SK-N-SH (cell line): ENCODE measurements around the gene MOB1A. TPM values are rescaled to one million over a fixed set of nuclear protein-coding genes. Genes with fewer than 3 reads are reported as not detected.

Experiments used
- CTCF ChIA-PET: fragments of 300-600, 350-600 bp; formaldehyde crosslinking; extraction: SDS; loops from one replicate; lab custom pipeline; 2021; lab: Yijun Ruan, JAX
- POLR2A ChIA-PET: fragments of 350-600 bp; sonication (Branson Sonifier 250); formaldehyde crosslinking; extraction: SDS; loops from one replicate; lab custom pipeline; 2020; ENCODE audit warnings: antibody characterized with exemption, inconsistent platforms; lab: Yijun Ruan, JAX
- DNase-seq: peaks from one replicate; pipeline ENCODE4 v3.0.0; 2012
- H2AFZ ChIP-seq: fragments of 200-600 bp; sonication (generic); 2 replicates; pipeline ENCODE4 v1.8.1; 2016; ENCODE audit warnings: antibody characterized with exemption, mild to moderate bottlenecking, low read depth
- H3F3A ChIP-seq: fragments of 200-600 bp; sonication (generic); replicated peaks from 2 replicates; pipeline ENCODE3; 2016; ENCODE audit warnings: antibody characterized with exemption, mild to moderate bottlenecking; ENCODE audit not compliant: insufficient read depth
- H3K27ac ChIP-seq, 2 experiments: fragments of 200-500 bp in 1 of 2; fragments of 200-600 bp in 1 of 2; sonication (Bioruptor generic) in 1 of 2; sonication (generic), shearing (Covaris generic) in 1 of 2; 2 replicates each; pipeline versions ENCODE4 v1.5.1 to v1.6.1; 2014 to 2016; ENCODE audit warnings: low read depth in 2 of 2, inconsistent platforms in 1 of 2, low read length in 1 of 2, mild to moderate bottlenecking in 1 of 2, mixed read lengths in 1 of 2
- H3K27me3 ChIP-seq: fragments of 200-600 bp; sonication (generic), shearing (Covaris generic); 2 replicates; pipeline ENCODE4 v1.6.1; 2016; ENCODE audit warnings: mixed run types; ENCODE audit not compliant: insufficient read depth
- H3K36me3 ChIP-seq, 2 experiments: fragments of 200-500 bp in 1 of 2; fragments of 200-600 bp in 1 of 2; sonication (Bioruptor generic) in 1 of 2; sonication (generic) in 1 of 2; replicated peaks in 1 of 2; 2 replicates each; pipeline versions ENCODE3 to v1.5.1; 2014 to 2016; ENCODE audit warnings: low read length in 1 of 2, mild to moderate bottlenecking in 1 of 2; ENCODE audit not compliant: insufficient read depth in 2 of 2, control insufficient read depth in 1 of 2
- H3K4me1 ChIP-seq, 2 experiments: fragments of 200-500 bp in 1 of 2; fragments of 200-600 bp in 1 of 2; sonication (Bioruptor generic) in 1 of 2; sonication (generic), shearing (Covaris generic) in 1 of 2; 2 replicates each; pipeline versions ENCODE4 v1.5.1 to v1.6.1; 2014 to 2016; ENCODE audit warnings: low read depth in 1 of 2, low read length in 1 of 2, mixed run types in 1 of 2; ENCODE audit not compliant: insufficient read depth in 2 of 2, control insufficient read depth in 1 of 2
- H3K4me2 ChIP-seq: fragments of 200-600 bp; sonication (generic), shearing (Covaris generic); 2 replicates; pipeline ENCODE4 v1.6.1; 2017; ENCODE audit warnings: mixed run types
- H3K4me3 ChIP-seq, 2 experiments: fragments of 200-500 bp in 1 of 2; fragments of 200-600 bp in 1 of 2; sonication (Bioruptor generic) in 1 of 2; sonication (generic), shearing (Covaris generic) in 1 of 2; 2 replicates each; pipeline versions ENCODE4 v1.5.1 to v1.8.1; 2014 to 2016; ENCODE audit warnings: low read depth in 2 of 2, inconsistent platforms in 1 of 2, low read length in 1 of 2, mild to moderate bottlenecking in 1 of 2, mixed read lengths in 1 of 2, moderate library complexity in 1 of 2
- H3K79me2 ChIP-seq: fragments of 200-600 bp; sonication (generic); 2 replicates; pipeline ENCODE4 v1.8.1; 2017; ENCODE audit warnings: mild to moderate bottlenecking; ENCODE audit not compliant: insufficient read depth
- H3K9ac ChIP-seq: fragments of 200-600 bp; sonication (generic); 2 replicates; pipeline ENCODE4 v1.6.1; 2017; ENCODE audit warnings: mixed run types
- H3K9me2 ChIP-seq: fragments of 200-600 bp; sonication (generic); 2 replicates; pipeline ENCODE4 v1.6.1; 2017; ENCODE audit warnings: mixed run types
- H3K9me3 ChIP-seq: fragments of 200-600 bp; sonication (generic); 2 replicates; pipeline ENCODE4 v1.6.1; 2017; ENCODE audit warnings: mixed run types, mild to moderate bottlenecking, moderate library complexity
- H4K20me1 ChIP-seq: fragments of 200-600 bp; sonication (generic); 2 replicates; pipeline ENCODE4 v1.6.1; 2017; ENCODE audit warnings: mild to moderate bottlenecking, mixed run types; ENCODE audit not compliant: insufficient read depth
- CTCF ChIP-seq: fragments of 200-600 bp; sonication (generic); IDR thresholded peaks from 2 replicates; pipeline ENCODE4 v1.6.1; 2017; ENCODE audit warnings: antibody characterized with exemption, mild to moderate bottlenecking, moderate library complexity
- EP300 ChIP-seq, 2 experiments: IDR thresholded peaks; 2 replicates each; pipeline versions ENCODE4 v1.4.0 to v1.6.1; 2012; ENCODE audit warnings: borderline replicate concordance in 1 of 2, low read depth in 1 of 2, low read length in 1 of 2
- EZH2phosphoT487 ChIP-seq: fragments of 200-600 bp; sonication (generic); IDR thresholded peaks from 2 replicates; pipeline ENCODE4 v1.6.1; 2017; ENCODE audit warnings: low read depth, mixed run types, mild to moderate bottlenecking, antibody characterized with exemption, moderate library complexity, borderline replicate concordance
- FOSL2 ChIP-seq: IDR thresholded peaks from 2 replicates; pipeline ENCODE4 v1.4.0; 2012; ENCODE audit warnings: low read depth, mild to moderate bottlenecking, moderate library complexity, borderline replicate concordance
- FOXJ3 ChIP-seq: sonication (generic); formaldehyde crosslinking; IDR thresholded peaks from 2 replicates; pipeline ENCODE4 v1.5.1; 2020; ENCODE audit warnings: mild to moderate bottlenecking, missing genetic modification reagents
- FOXM1 ChIP-seq: IDR thresholded peaks from 2 replicates; pipeline ENCODE4 v1.4.0; 2012; ENCODE audit warnings: low read depth, mild to moderate bottlenecking
- JUND ChIP-seq: IDR thresholded peaks from 2 replicates; pipeline ENCODE4 v1.4.0; 2012
- NRF1 ChIP-seq: IDR thresholded peaks from 2 replicates; pipeline ENCODE4 v1.6.1; 2012; ENCODE audit warnings: low read depth, mild to moderate bottlenecking, low read length
- PBX3 ChIP-seq: IDR thresholded peaks from 2 replicates; pipeline ENCODE4; 2012
- REST ChIP-seq: IDR thresholded peaks from 2 replicates; pipeline ENCODE4 v1.6.1; 2012; ENCODE audit warnings: mild to moderate bottlenecking, low read depth, low read length, moderate library complexity
- RXRA ChIP-seq: IDR thresholded peaks from 2 replicates; pipeline ENCODE4 v1.4.0; 2012; ENCODE audit warnings: low read depth, mild to moderate bottlenecking, borderline replicate concordance
- TCF12 ChIP-seq: IDR thresholded peaks from 2 replicates; pipeline ENCODE4 v1.4.0; 2012
- polyA plus RNA-seq, 3 experiments: library from polyadenylated mRNA; depleted of rRNA; stranded (reverse); fragments of >200 nt; gene quantifications; 2 replicates each; pipeline ENCODE4 v1.2.3, GENCODE V29; 2012
- TF ChIP-seq, protein P1 (sequence below): fragments of 150-350 bp; IDR thresholded peaks from 2 replicates; pipeline ENCODE4 v1.6.1; 2016; ENCODE audit warnings: mild to moderate bottlenecking, low read depth, low read length

MOB1A gene
- polyA plus RNA-seq, 1 of the 3 experiments (the other 2 are of a cell fraction): 15.3 TPM

- H4K20me1 ChIP-seq: no peaks in the 10 kb centered on the region
- H3K9me3 ChIP-seq: no peaks in the 10 kb centered on the region
- H3K27me3 ChIP-seq: no peaks in the 10 kb centered on the region
- H3K4me2 ChIP-seq: no peak overlapping the region
- peaks cover 3% of the 10 kb centered on the region for H3F3A ChIP-seq
- H3K9ac ChIP-seq: no peak overlapping the region
- POLR2A ChIA-PET: interaction anchor here (1.6 kb wide), 1 partner anchor 9 kb away, joined by 7 read pairs; no protein-coding TSS in a partner anchor
- no peaks in the 10 kb centered on the region for H3K79me2 ChIP-seq
- H3K4me3 ChIP-seq: no peak overlapping the region
- no peaks in the 10 kb centered on the region for H3K4me1 ChIP-seq
- H2AFZ ChIP-seq: no peak overlapping the region
- no peaks in the 10 kb centered on the region for H3K36me3 ChIP-seq
- H3K9me2 ChIP-seq: no peaks in the 10 kb centered on the region
- TF ChIP-seq FOSL2 (no peak), REST (no peak), NRF1 (no peak), JUND (no peak), EZH2phosphoT487 (no peak), PBX3 (no peak), EP300 (IDR thresholded peaks at IDR 0.05; ENCODE audit: borderline replicate concordance in 1 of 2, low read depth in 1 of 2, low read length in 1 of 2) (no peak), TCF12 (no peak), FOXJ3 (no peak), FOXM1 (no peak), RXRA (no peak), CTCF (no peak)
- TF ChIP-seq, protein P1, sequence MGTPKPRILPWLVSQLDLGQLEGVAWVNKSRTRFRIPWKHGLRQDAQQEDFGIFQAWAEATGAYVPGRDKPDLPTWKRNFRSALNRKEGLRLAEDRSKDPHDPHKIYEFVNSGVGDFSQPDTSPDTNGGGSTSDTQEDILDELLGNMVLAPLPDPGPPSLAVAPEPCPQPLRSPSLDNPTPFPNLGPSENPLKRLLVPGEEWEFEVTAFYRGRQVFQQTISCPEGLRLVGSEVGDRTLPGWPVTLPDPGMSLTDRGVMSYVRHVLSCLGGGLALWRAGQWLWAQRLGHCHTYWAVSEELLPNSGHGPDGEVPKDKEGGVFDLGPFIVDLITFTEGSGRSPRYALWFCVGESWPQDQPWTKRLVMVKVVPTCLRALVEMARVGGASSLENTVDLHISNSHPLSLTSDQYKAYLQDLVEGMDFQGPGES: no peak
- no peak overlapping the region for H3K27ac ChIP-seq
- DNase-seq: no peak
- CTCF ChIA-PET: interaction anchor here (0.9 to 1.3 kb wide), 2 partner anchors 258 to 285 kb away, joined by 3 to 4 read pairs; no protein-coding TSS in a partner anchor
Measured at GRCh38 chr2:74111380-74111779, 67.3 kb downstream of the MOB1A start.
